Measurements from ENCODE around the gene RCL1. TPM values are rescaled to one million over a fixed set of nuclear protein-coding genes. Genes with fewer than 3 reads are reported as not detected.
A peak's percentile ranks its signal among the peaks of the same experiment; 100 is the strongest.
"Not testable (repeated sequence)": the region's sequence is repeated elsewhere in the genome, so short reads cannot be mapped to it uniquely, and the experiment has no call there.

The RCL1 gene
- total RNA-seq, 4 donors from 2014 or later = 10.1 to 19.0 (median 11.6) TPM

DNA sequence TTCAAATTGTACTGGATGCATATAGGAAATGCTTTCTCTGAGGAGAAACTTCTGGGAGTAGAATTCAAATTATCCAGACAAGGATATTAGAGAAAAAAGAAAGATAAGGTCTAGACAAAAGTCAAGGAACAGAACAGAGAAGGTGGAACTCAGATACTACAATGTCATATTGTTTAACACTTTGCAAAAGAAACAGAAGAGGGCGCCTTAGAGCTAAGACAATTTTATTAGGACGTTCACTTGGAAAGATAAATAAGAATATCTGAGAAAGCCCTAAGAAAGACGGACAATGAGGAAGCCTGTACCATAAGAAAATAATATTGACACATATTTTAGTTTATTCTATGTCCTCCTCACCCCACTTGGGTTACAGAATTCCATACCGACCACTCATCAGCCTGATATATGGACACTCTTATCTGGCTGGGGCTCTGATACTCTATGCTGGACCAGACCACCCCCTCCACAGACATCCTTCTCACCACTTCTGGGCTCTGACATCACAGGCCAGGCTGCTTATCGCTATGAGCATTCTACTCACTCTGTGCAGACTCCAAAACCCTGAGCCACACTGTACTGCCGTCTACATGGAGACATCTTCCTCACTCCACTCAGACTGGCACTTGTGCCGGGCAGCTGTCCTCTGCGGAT lies 42.6 kb upstream of the RCL1 start:
- H3K27ac ChIP-seq = no peak overlapping the region
- no peaks in the 10 kb centered on the region for H3K27me3 ChIP-seq
- no peak for ATAC-seq
- TF ChIP-seq POLR2AphosphoS5 (IDR thresholded peaks at IDR 0.05) (no peak), POLR2A (IDR thresholded peaks at IDR 0.05) (no peak)
- TF ChIP-seq, protein P1, sequence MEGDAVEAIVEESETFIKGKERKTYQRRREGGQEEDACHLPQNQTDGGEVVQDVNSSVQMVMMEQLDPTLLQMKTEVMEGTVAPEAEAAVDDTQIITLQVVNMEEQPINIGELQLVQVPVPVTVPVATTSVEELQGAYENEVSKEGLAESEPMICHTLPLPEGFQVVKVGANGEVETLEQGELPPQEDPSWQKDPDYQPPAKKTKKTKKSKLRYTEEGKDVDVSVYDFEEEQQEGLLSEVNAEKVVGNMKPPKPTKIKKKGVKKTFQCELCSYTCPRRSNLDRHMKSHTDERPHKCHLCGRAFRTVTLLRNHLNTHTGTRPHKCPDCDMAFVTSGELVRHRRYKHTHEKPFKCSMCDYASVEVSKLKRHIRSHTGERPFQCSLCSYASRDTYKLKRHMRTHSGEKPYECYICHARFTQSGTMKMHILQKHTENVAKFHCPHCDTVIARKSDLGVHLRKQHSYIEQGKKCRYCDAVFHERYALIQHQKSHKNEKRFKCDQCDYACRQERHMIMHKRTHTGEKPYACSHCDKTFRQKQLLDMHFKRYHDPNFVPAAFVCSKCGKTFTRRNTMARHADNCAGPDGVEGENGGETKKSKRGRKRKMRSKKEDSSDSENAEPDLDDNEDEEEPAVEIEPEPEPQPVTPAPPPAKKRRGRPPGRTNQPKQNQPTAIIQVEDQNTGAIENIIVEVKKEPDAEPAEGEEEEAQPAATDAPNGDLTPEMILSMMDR (IDR thresholded peaks at IDR 0.05) = peak in 3 of 4 experiments; percentile 51 to 57 (median 53)
- WGBS, 2 donors (ENCODE audit: low coverage in 1 of 2) = 34 to 39% methylated on average over 7 to 8 of the region's 8 CpGs
- no peaks in the 10 kb centered on the region for H3K9me3 ChIP-seq
- no peak overlapping the region for H3K4me3 ChIP-seq
- H3K36me3 ChIP-seq = no peaks in the 10 kb centered on the region
- H3K4me1 ChIP-seq = no peaks in the 10 kb centered on the region

DNA sequence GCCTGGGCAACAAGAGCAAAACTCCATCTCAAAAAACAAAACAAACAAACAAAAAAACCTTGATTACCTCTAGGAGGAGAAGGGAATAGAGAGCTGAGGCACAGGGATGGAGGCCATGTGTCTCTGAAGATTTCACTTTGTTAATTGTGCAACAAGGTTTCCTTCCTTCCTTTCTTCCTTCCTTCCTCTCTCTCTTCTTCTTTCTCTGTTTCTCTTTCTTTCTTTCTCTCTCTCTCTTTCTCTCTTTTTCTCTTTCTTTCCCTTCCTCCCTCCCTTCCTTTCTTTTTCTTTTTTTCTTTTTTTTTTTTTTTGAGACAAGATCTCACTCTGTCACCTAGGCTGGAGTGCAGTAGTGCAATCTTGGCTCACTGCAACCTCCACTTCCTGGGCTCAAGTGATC lies 38.2 kb upstream of the RCL1 start:
- H3K27ac ChIP-seq, H3K9me3 ChIP-seq, H3K36me3 ChIP-seq, H3K4me1 ChIP-seq, ATAC-seq, H3K4me3 ChIP-seq, H3K27me3 ChIP-seq: not testable (repeated sequence)

DNA sequence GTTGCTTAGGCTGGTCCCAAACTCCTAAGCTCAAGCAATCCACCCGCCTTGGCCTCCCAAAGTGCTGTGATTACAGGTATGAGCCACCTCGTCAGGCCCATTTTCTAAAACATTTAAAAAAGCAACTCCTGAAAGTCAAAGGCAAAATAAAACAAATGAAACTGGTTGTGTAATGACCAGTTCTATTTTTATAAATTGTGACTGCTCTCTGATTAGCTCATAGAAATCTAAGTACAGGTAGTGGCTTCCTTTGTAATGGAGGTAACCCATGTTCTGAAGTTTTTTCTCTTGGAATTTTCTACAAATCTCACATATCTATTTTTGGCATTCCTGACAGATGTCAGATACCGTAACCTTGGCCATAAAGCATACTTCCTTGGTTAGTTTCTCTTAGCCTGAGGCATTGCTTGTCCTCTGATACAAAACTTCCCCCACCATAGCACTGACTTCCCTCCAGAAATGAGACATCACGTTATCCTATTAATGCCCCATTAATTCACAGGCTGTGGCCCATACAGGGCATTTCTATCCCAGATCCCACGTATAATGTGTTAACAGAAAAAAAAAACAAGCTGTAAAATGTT lies 37.6 kb upstream of the RCL1 start:
- Histone ChIP-seq H3K4me3 (no peak overlapping the region), H3K27ac (no peak overlapping the region), H3K36me3 (no peaks in the 10 kb centered on the region), H3K9me3 (no peaks in the 10 kb centered on the region), H3K4me1 (no peaks in the 10 kb centered on the region), H3K27me3 (peaks cover 4% of the 10 kb centered on the region)
- no peak for TF ChIP-seq POLR2AphosphoS5 (IDR thresholded peaks at IDR 0.05)
- TF ChIP-seq, protein P1 (IDR thresholded peaks at IDR 0.05) = no peak
- ATAC-seq = no peak
- WGBS, 2 donors (ENCODE audit: low coverage in 1 of 2) = 63 to 70% methylated on average over 4 to 5 of the region's 5 CpGs

DNA sequence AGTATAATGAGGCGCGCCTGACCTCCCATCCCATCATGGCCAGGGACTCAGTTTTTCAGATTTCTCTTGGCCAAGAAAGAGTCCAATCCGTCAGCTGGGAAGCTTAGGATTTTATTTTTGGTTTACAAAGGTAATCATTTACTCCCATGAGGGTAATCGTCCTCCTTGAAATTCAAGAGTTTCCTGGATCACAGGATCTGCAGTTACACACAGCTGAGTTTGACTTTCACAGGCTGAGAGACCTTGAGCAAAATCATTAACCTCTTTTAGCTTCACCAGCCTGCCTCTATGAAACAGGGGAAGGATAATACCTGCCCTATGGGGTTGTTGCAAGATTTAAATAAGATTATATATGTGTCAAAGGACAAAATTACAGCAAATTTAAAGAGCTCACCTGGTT lies 36.3 kb upstream of the RCL1 start:
- no peak overlapping the region for H3K27ac ChIP-seq
- H3K9me3 ChIP-seq = no peaks in the 10 kb centered on the region
- peaks cover 7% of the 10 kb centered on the region for H3K27me3 ChIP-seq
- no peak for ATAC-seq
- no peaks in the 10 kb centered on the region for H3K36me3 ChIP-seq
- 70 to 78% methylated on average over 3 to 4 of the region's 4 CpGs for WGBS, 2 donors (ENCODE audit: low coverage in 1 of 2)
- TF ChIP-seq POLR2AphosphoS5 (IDR thresholded peaks at IDR 0.05) (no peak), POLR2A (IDR thresholded peaks at IDR 0.05) (no peak), EP300 (IDR thresholded peaks at IDR 0.05) (no peak)
- TF ChIP-seq, protein P1 (IDR thresholded peaks at IDR 0.05) = no peak
- H3K4me3 ChIP-seq = no peak overlapping the region
- no peaks in the 10 kb centered on the region for H3K4me1 ChIP-seq

DNA sequence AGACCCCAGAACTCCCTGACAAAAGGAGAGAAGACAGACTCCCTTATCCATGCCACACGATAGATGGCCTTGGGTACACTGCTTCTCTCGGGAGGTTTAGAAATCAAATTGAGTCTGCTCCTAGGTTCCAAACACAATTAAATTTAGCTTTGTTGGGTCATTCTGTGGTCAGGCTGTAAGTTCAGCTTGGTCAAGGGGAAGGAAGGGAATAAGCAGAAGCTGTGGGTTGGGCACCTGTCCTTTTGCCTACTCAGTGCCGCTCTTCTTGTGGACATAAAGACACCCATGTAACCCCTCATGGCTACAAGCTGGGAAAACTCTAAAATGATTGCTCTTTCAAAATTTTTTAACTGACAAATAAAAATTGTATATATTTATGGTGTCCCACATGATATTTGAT lies 32.6 kb upstream of the RCL1 start:
- Histone ChIP-seq H3K27ac (no peak overlapping the region), H3K9me3 (no peaks in the 10 kb centered on the region), H3K36me3 (no peaks in the 10 kb centered on the region), H3K27me3 (peaks cover 18% of the 10 kb centered on the region), H3K4me1 (peaks cover 0 to 15% (median 0%) of the 10 kb centered on the region in 3 donors), H3K4me3 (no peak overlapping the region)
- no peak for ATAC-seq
- TF ChIP-seq EP300 (IDR thresholded peaks at IDR 0.05) (no peak), POLR2AphosphoS5 (IDR thresholded peaks at IDR 0.05) (no peak), POLR2A (IDR thresholded peaks at IDR 0.05) (no peak)
- TF ChIP-seq, protein P1 (IDR thresholded peaks at IDR 0.05) = no peak
- whole genome bisulfite sequencing, 2 donors (ENCODE audit: low coverage in 1 of 2) = 76 to 83% methylated on average over 2 to 3 of the region's 3 CpGs
